Activated CD4-positive, alpha-beta T cell treated with anti-CD3 and anti-CD28 coated beads, Interleukin-2, amount 10 ng/mL, durations not matched to agents 7 days and 5 days (primary cell): Measurements from ENCODE around the gene ELN. TPM values are rescaled to one million over a fixed set of nuclear protein-coding genes. Genes with fewer than 3 reads are reported as not detected.

ENCODE experiments used
- CTCF ChIA-PET: fragments of 350-600 bp; sonication (Branson Sonifier 250); formaldehyde crosslinking; loops from one replicate; lab custom pipeline; 2021; ENCODE audit warnings: antibody characterized with exemption; lab: Charles Lee
- POLR2A ChIA-PET: fragments of 350-600 bp; sonication (Branson Sonifier 250); formaldehyde crosslinking; loops from one replicate; lab custom pipeline; 2021; ENCODE audit warnings: antibody characterized with exemption; lab: Charles Lee
- DNase-seq: peaks from one replicate; pipeline ENCODE4 v3.0.0-alpha.2; 2020
- H3K27ac Mint-ChIP-seq: one replicate; pipeline ENCODE4 v1.8.0; 2021; ENCODE audit warnings: mild to moderate bottlenecking, moderate library complexity, mixed read lengths
- H3K27me3 Mint-ChIP-seq: one replicate; pipeline ENCODE4 v1.8.0; 2021; ENCODE audit warnings: mixed read lengths
- H3K36me3 Mint-ChIP-seq: one replicate; pipeline ENCODE4 v1.8.0; 2021; ENCODE audit warnings: low read depth, mixed read lengths
- H3K4me1 Mint-ChIP-seq: one replicate; pipeline ENCODE4 v1.8.0; 2021; ENCODE audit warnings: mixed read lengths
- H3K4me3 Mint-ChIP-seq: one replicate; pipeline ENCODE4 v1.8.0; 2021; ENCODE audit warnings: mild to moderate bottlenecking, moderate library complexity, mixed read lengths
- H3K9me3 Mint-ChIP-seq: one replicate; pipeline ENCODE4 v1.8.0; 2021; ENCODE audit warnings: mixed read lengths
- total RNA-seq, 2 experiments: library from RNA; stranded (reverse); gene quantifications; one replicate each; pipeline ENCODE4 v1.2.3, GENCODE V29; 2021

Gene ELN
- total RNA-seq, 2 experiments from 2014 or later: not detected

- DNase-seq: no peak
- Mint-ChIP-seq H3K4me3 (no peak overlapping the region), H3K27me3 (no peaks in the 10 kb centered on the region), H3K9me3 (no peaks in the 10 kb centered on the region), H3K27ac (no peak overlapping the region), H3K36me3 (peaks cover 13% of the 10 kb centered on the region), H3K4me1 (no peaks in the 10 kb centered on the region)
- POLR2A ChIA-PET: no interaction called here
- CTCF ChIA-PET: interaction anchor here (0.6 kb wide), 2 partner anchors 62 kb away, joined by 3 to 4 read pairs; no protein-coding TSS in a partner anchor
Measured at GRCh38 chr7:74105992-74106391, 78.0 kb downstream of the ELN start.

- Mint-ChIP-seq H3K9me3 (no peaks in the 10 kb centered on the region), H3K27me3 (no peaks in the 10 kb centered on the region), H3K36me3 (peaks cover 13% of the 10 kb centered on the region), H3K4me3 (no peak overlapping the region), H3K27ac (no peak overlapping the region), H3K4me1 (no peaks in the 10 kb centered on the region)
- ChIA-PET POLR2A (no interaction called here), CTCF (interaction anchor here (0.6 to 0.9 kb wide), 2 partner anchors 9 to 61 kb away, joined by 3 read pairs; no protein-coding TSS in a partner anchor)
- DNase-seq: no peak
Measured at GRCh38 chr7:74106846-74107245, 78.9 kb downstream of the ELN start.

GRCh38 chr7:74115326-74115725, 87.4 kb downstream of the ELN start:
- DNase-seq: no peak
- Mint-ChIP-seq H3K4me1 (no peaks in the 10 kb centered on the region), H3K36me3 (peaks cover 3% of the 10 kb centered on the region), H3K27me3 (no peaks in the 10 kb centered on the region), H3K27ac (no peak overlapping the region), H3K4me3 (no peak overlapping the region), H3K9me3 (no peaks in the 10 kb centered on the region)
- ChIA-PET CTCF (no interaction called here), POLR2A (no interaction called here)

- Mint-ChIP-seq H3K27ac (no peak overlapping the region), H3K4me3 (no peak overlapping the region), H3K27me3 (no peaks in the 10 kb centered on the region), H3K4me1 (no peaks in the 10 kb centered on the region), H3K9me3 (no peaks in the 10 kb centered on the region), H3K36me3 (peaks cover 4% of the 10 kb centered on the region)
- DNase-seq: no peak
- ChIA-PET POLR2A (no interaction called here), CTCF (interaction anchor here (0.6 to 0.7 kb wide), 2 partner anchors 33 to 64 kb away, joined by 3 read pairs; partner anchors contain the start of gene LIMK1)
Measured at GRCh38 chr7:74116356-74116755, 88.4 kb downstream of the ELN start.

Other genes with a start within 250 kb of the ELN start
- gene CLDN4, start 197.2 kb upstream of the ELN start, total RNA-seq: under 1 TPM in 1 of 2 experiments, not detected in 1; 0.27 TPM
- 1 to 10 TPM; 1.9 to 2.8 TPM for gene METTL27, start 185.7 kb upstream of the ELN start, total RNA-seq
- gene TMEM270, start 167.0 kb upstream of the ELN start, total RNA-seq: not detected
- 10 to 100 TPM; 16.0 to 16.2 TPM for gene LIMK1, start 55.6 kb downstream of the ELN start, total RNA-seq
- 100 to 1,000 TPM; 240 to 264 TPM for gene EIF4H, start 146.2 kb downstream of the ELN start, total RNA-seq
- gene LAT2, start 181.8 kb downstream of the ELN start, total RNA-seq: 1 to 10 TPM; 8.0 to 8.4 TPM
- gene RFC2, start 226.2 kb downstream of the ELN start, total RNA-seq: 10 to 100 TPM; 52.2 to 62.9 TPM